Kidney (tissue), 14 donors: ENCODE measurements around the gene NRSN2. TPM values are rescaled to one million over a fixed set of nuclear protein-coding genes. Genes with fewer than 3 reads are reported as not detected.

Experiments used
- DNase-seq, 5 donors: peaks; one replicate each; pipeline ENCODE4 v3.0.0-alpha.2; 2013 to 2020
- FAIRE-seq: peaks from 2 replicates; lab custom pipeline; 2012; peaks lifted over from hg19 to GRCh38; lab: Jason Lieb, UNC
- H3K27ac ChIP-seq, 2 donors: one replicate each; pipeline ENCODE4 v1.7.0; 2013; ENCODE audit warnings: low read depth in 2 of 2, low read length in 2 of 2, inconsistent platforms in 1 of 2
- H3K27me3 ChIP-seq: one replicate; pipeline ENCODE4 v1.7.1; 2013; ENCODE audit warnings: low read length, inconsistent platforms; ENCODE audit not compliant: control insufficient read depth, insufficient read depth
- H3K36me3 ChIP-seq, 3 donors: one replicate each; pipeline versions ENCODE4 v1.7.0 to v1.7.1; 2013; ENCODE audit warnings: low read length in 3 of 3, control low read depth in 1 of 3, inconsistent platforms in 1 of 3; ENCODE audit not compliant: insufficient read depth in 3 of 3, control insufficient read depth in 2 of 3
- H3K4me1 ChIP-seq, 3 donors: one replicate each; pipeline versions ENCODE4 v1.7.0 to v1.7.1; 2013; ENCODE audit warnings: low read length in 3 of 3, inconsistent platforms in 1 of 3, low read depth in 1 of 3; ENCODE audit not compliant: control insufficient read depth in 2 of 3, insufficient read depth in 2 of 3
- H3K4me3 ChIP-seq, 3 donors: one replicate each; pipeline versions ENCODE4 v1.7.0 to v1.8.1; 2013; ENCODE audit warnings: low read length in 3 of 3, control low read depth in 1 of 3, inconsistent platforms in 1 of 3
- H3K9ac ChIP-seq, 3 donors: one replicate each; pipeline versions ENCODE4 v1.7.0 to v1.7.1; 2013; ENCODE audit warnings: low read length in 3 of 3, control low read depth in 1 of 3, inconsistent platforms in 1 of 3
- H3K9me3 ChIP-seq, 3 donors: one replicate each; pipeline versions ENCODE4 v1.7.0 to v1.7.1; 2013; ENCODE audit warnings: low read length in 3 of 3, control low read depth in 1 of 3, inconsistent platforms in 1 of 3; ENCODE audit not compliant: control insufficient read depth in 2 of 3, insufficient read depth in 1 of 3
- CTCF ChIP-seq: IDR thresholded peaks from 3 replicates; pipeline ENCODE4 v1.5.1; 2012; ENCODE audit warnings: mild to moderate bottlenecking, moderate library complexity, borderline replicate concordance; ENCODE audit not compliant: insufficient read depth; ENCODE audit errors: extremely low read depth
- intact Hi-C: fragments of 100-400 bp; cut with DNase I; formaldehyde crosslinking; loops from one replicate; pipeline ENCODE4 v1.11.1; 2022
- polyA plus RNA-seq: library from polyadenylated mRNA; stranded (reverse); fragments of 350-450 nt; fragmentation: Illumina TruSeq; extraction: RNeasy Lipid Tissue Mini Kit (QIAGEN cat#74804); gene quantifications from one replicate; pipeline ENCODE4 v1.2.3, GENCODE V29; 2014; ENCODE audit warnings: low read depth, low replicate concordance; ENCODE audit not compliant: insufficient read depth
- total RNA-seq: library from RNA; stranded (reverse); fragmentation: NEBNext Ultra II Directional; extraction: Animal tissue kit (Norgen Biotek cat#: 25700); gene quantifications from one replicate; pipeline ENCODE4 v1.2.1, GENCODE V29; 2021
- donor health status: control.
- donor health status: control.
- donor health status: control.
- donor health status: control.
- donor health status: control.
- donor health status: DM: yes; HTN: yes; CAD: no.
- donor health status: Normal renal cell carcinoma (clear cell type).

Gene NRSN2
- total and polyA plus RNA-seq, 2 donors from 2014 or later = 48.1 to 50.0 TPM

- H3K9ac ChIP-seq = peak overlapping the region; percentile 51 to 83 (median 69)
- FAIRE-seq (no peak), DNase-seq (peak; percentile 98 to 99 (median 99))
- TF ChIP-seq CTCF = no peak
- H3K27ac ChIP-seq = peak overlapping the region; percentile 95 to 99
- H3K36me3 ChIP-seq = peaks cover 0 to 4% (median 0%) of the 10 kb centered on the region in 3 donors
- H3K9me3 ChIP-seq = no peaks in the 10 kb centered on the region
- H3K4me1 ChIP-seq = peaks cover 0 to 13% (median 10%) of the 10 kb centered on the region in 3 donors
- H3K4me3 ChIP-seq = peak overlapping the region; percentile 57 to 80 (median 72)
- no peaks in the 10 kb centered on the region for H3K27me3 ChIP-seq
- intact Hi-C loops = no loop called here
Observed at GRCh38 chr20:347640-348484, 951 bp downstream of the NRSN2 start.

DNA sequence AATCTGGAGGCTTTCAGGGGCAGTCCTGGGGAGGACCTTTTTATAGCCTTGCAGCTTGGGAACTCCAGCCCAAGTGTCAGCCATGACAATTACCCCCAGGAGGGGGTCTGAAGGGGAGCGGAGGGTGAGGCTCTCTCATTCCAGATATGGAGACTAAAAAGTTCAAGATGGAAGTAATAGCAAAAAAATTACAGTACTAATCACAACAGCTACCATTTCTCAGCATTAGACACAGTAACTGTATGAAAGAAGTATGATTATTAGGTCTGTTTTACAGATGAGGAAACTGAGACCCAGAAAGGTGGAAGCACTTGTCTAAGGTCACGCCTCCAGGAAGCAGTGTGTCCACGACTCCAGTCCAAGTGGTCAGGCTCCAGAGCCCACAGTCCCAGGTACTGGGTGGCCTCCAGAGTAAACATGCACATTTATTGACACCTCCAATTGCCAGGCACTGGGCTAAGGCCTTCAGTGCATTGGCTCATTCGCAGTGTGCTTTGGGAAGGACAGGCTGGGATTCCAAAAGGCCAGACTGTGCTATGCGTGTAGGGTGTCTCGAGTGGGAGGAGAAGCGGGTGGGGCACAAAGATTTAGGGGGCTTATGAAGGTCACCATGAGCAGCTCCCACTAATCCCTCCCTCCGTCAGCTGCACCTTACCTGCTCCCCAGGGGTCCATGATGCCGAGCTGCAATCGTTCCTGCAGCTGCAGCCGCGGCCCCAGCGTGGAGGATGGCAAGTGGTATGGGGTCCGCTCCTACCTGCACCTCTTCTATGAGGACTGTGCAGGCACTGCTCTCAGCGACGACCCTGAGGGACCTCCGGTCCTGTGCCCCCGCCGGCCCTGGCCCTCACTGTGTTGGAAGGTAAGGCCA is 2.3 kb downstream of the NRSN2 start:
- H3K4me1 ChIP-seq = peaks cover 0 to 13% (median 10%) of the 10 kb centered on the region in 3 donors
- H3K27ac ChIP-seq = peak overlapping the region; percentile 95 to 99
- H3K9ac ChIP-seq = no peak overlapping the region
- TF ChIP-seq CTCF = no peak
- FAIRE-seq (no peak), DNase-seq (no peak)
- intact Hi-C loops = no loop called here
- peaks cover 0 to 4% (median 0%) of the 10 kb centered on the region in 3 donors for H3K36me3 ChIP-seq
- H3K4me3 ChIP-seq = peak overlapping the region in 1 of 3 donors; percentile 80
- H3K9me3 ChIP-seq = no peaks in the 10 kb centered on the region
- H3K27me3 ChIP-seq = no peaks in the 10 kb centered on the region

- DNase-seq = no peak
- peaks cover 0 to 10% (median 5%) of the 10 kb centered on the region in 3 donors for H3K4me1 ChIP-seq
- H3K27me3 ChIP-seq = no peaks in the 10 kb centered on the region
- no peak overlapping the region for H3K27ac ChIP-seq
- peaks cover 0 to 4% (median 0%) of the 10 kb centered on the region in 3 donors for H3K36me3 ChIP-seq
- TF ChIP-seq CTCF = no peak
- H3K9ac ChIP-seq = no peak overlapping the region
- no peak for FAIRE-seq
- intact Hi-C loops = no loop called here
- no peaks in the 10 kb centered on the region for H3K9me3 ChIP-seq
- H3K4me3 ChIP-seq = no peak overlapping the region
Observed at GRCh38 chr20:353166-353565, 6.3 kb downstream of the NRSN2 start.
